Smooth muscle cell (in vitro differentiated cells): ENCODE data around the gene EBF4. TPM values are rescaled to one million over a fixed set of nuclear protein-coding genes. Genes with fewer than 3 reads are reported as not detected.

Experiments
- DNase-seq: peaks from one replicate; lab custom pipeline; 2025; ENCODE audit not compliant: unreplicated experiment; lab: John Stamatoyannopoulos, UW
- H2AFZ ChIP-seq: fragments of 200-600 bp; sonication (generic); 2 replicates; pipeline ENCODE4 v1.6.0; 2016; ENCODE audit warnings: antibody characterized with exemption, low read depth, mild to moderate bottlenecking
- H3F3A ChIP-seq: fragments of 200-600 bp; sonication (generic); 2 replicates; pipeline ENCODE4 v1.6.0; 2017; ENCODE audit warnings: antibody characterized with exemption, low read depth
- H3K27ac ChIP-seq: fragments of 200-600 bp; sonication (generic); 2 replicates; pipeline ENCODE4 v1.5.1; 2016; ENCODE audit warnings: low read depth, mild to moderate bottlenecking
- H3K27me3 ChIP-seq: fragments of 200-600 bp; sonication (generic); 2 replicates; pipeline ENCODE4 v1.6.1; 2016; ENCODE audit warnings: low read depth, mild to moderate bottlenecking
- H3K36me3 ChIP-seq: fragments of 200-600 bp; sonication (generic); 2 replicates; pipeline ENCODE4 v1.5.1; 2016; ENCODE audit warnings: low read depth
- H3K4me1 ChIP-seq: fragments of 200-600 bp; sonication (generic); 2 replicates; pipeline ENCODE4 v1.5.1; 2016; ENCODE audit warnings: low read depth
- H3K4me2 ChIP-seq: fragments of 200-600 bp; sonication (generic); 2 replicates; pipeline ENCODE4 v1.6.0; 2016; ENCODE audit warnings: mild to moderate bottlenecking
- H3K4me3 ChIP-seq: fragments of 200-600 bp; sonication (generic); 2 replicates; pipeline ENCODE4 v1.5.1; 2016; ENCODE audit warnings: mild to moderate bottlenecking
- H3K79me2 ChIP-seq: fragments of 200-600 bp; sonication (generic); 2 replicates; pipeline ENCODE4 v1.6.0; 2016; ENCODE audit warnings: low read depth, mild to moderate bottlenecking
- H3K9ac ChIP-seq: fragments of 200-600 bp; sonication (generic); 2 replicates; pipeline ENCODE4 v1.6.0; 2016; ENCODE audit warnings: low read depth
- H3K9me3 ChIP-seq: fragments of 200-600 bp; sonication (generic); replicated peaks from 2 replicates; pipeline ENCODE4 v1.5.1; 2016; ENCODE audit warnings: low read depth
- H4K20me1 ChIP-seq: fragments of 200-600 bp; sonication (generic); 2 replicates; pipeline ENCODE4 v1.6.0; 2016; ENCODE audit warnings: low read depth
- CTCF ChIP-seq: fragments of 200-600 bp; sonication (generic); IDR thresholded peaks from 2 replicates; pipeline ENCODE4 v1.5.1; 2017; ENCODE audit warnings: borderline replicate concordance, mild to moderate bottlenecking, antibody characterized with exemption; ENCODE audit not compliant: insufficient read depth, poor library complexity, severe bottlenecking
- WGBS: methylation state at CpG from one replicate; pipeline ENCODE4 v1.1.7; 2016; ENCODE audit warnings: low lambda C conversion rate; 5-methylcytosine and 5-hydroxymethylcytosine counted together
- polyA plus RNA-seq: library from polyadenylated mRNA; unstranded; fragments of >200 nt; fragmentation: Nextera tagmentation; extraction: Ambion mirVana; gene quantifications from 2 replicates; pipeline ENCODE4 v1.2.1, GENCODE V29; 2016
- total RNA-seq: library from RNA; depleted of rRNA; stranded (reverse); fragments of >200 nt; gene quantifications from 2 replicates; pipeline ENCODE4 v1.2.3, GENCODE V29; 2014

The EBF4 gene
- total and polyA plus RNA-seq, 2 experiments from 2014 or later, result 8.2 to 19.0 TPM

DNA sequence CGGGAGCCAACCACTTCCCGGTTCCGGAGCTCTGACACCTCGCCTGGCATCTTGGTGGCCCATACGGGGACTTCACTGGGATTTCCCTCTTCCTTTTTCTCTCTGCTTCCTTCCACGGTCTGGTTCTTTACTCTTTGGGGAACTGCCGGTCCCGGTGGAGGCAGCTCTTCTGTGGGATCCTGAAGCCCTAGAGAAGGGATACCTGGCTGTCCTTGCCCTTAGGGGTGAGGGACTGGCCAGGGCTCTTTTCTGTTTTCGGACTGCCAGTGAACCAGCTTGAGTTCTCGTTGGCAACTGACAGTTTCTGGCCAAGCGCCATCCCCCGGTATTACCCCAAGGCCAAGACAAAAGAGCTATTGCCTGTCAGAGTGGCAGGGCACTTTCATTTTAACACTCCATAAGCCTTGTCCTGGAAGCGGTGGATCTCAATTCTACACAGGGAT is 108.7 kb downstream of the EBF4 start:
- DNase-seq, result no peak
- Histone ChIP-seq H3K9ac (no peak overlapping the region), H3K9me3 (no peaks in the 10 kb centered on the region), H2AFZ (peak overlapping the region; percentile 78), H3K27me3 (peaks cover 47% of the 10 kb centered on the region), H3K27ac (no peak overlapping the region), H3K79me2 (no peaks in the 10 kb centered on the region), H3K4me2 (peak overlapping the region; percentile 87), H3K4me1 (peaks cover 13% of the 10 kb centered on the region), H4K20me1 (no peaks in the 10 kb centered on the region), H3F3A (no peaks in the 10 kb centered on the region), H3K4me3 (peak overlapping the region; percentile 64), H3K36me3 (no peaks in the 10 kb centered on the region)
- TF ChIP-seq CTCF, result no peak
- WGBS, result 17% methylated on average over 13 of the region's 13 CpGs

DNA sequence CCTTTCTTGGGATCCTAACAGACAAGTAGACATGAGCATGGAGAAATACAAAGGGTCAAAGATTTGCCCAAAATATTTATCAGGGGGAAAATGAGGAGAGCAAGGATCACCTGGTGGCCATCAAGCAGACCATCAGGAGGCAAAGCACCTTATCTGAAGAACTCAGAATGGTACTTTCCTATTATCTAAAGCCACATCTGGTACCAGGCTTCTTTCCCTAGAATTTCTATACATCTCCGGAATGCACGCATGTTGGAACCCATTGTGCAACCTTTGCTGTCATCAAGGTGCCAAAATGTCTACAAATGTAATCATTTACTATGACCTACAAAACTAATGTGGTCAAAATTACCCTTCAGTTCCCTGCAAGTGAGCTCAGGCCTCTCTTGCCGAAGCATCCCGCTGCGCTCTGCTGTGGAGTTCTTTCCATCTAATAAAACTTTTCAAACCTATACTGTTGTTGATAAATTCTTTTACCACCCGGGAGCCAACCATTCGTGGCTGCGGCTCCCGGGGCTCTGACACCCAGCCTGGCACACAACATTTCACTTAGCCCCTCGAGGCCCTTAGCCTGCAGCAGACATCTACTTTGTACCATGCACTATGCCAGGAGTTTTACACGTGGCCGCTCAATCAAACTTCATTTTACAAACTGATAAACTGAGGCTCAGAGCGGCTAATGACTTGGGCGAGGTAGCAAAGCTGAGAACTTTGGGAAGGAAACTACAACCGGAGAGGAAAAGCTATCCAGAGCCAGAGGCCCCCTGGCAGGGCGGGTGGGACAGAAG is 111.7 kb downstream of the EBF4 start:
- Histone ChIP-seq H3K27ac (no peak overlapping the region), H4K20me1 (no peaks in the 10 kb centered on the region), H3F3A (no peaks in the 10 kb centered on the region), H3K9me3 (no peaks in the 10 kb centered on the region), H2AFZ (peak overlapping the region; percentile 4), H3K27me3 (peaks cover 47% of the 10 kb centered on the region), H3K4me1 (peaks cover 12% of the 10 kb centered on the region), H3K79me2 (no peaks in the 10 kb centered on the region), H3K9ac (no peak overlapping the region), H3K4me3 (no peak overlapping the region), H3K4me2 (peak overlapping the region; percentile 54), H3K36me3 (no peaks in the 10 kb centered on the region)
- WGBS, result 63% methylated on average over 16 of the region's 16 CpGs
- DNase-seq, result no peak
- no peak for TF ChIP-seq CTCF

DNA sequence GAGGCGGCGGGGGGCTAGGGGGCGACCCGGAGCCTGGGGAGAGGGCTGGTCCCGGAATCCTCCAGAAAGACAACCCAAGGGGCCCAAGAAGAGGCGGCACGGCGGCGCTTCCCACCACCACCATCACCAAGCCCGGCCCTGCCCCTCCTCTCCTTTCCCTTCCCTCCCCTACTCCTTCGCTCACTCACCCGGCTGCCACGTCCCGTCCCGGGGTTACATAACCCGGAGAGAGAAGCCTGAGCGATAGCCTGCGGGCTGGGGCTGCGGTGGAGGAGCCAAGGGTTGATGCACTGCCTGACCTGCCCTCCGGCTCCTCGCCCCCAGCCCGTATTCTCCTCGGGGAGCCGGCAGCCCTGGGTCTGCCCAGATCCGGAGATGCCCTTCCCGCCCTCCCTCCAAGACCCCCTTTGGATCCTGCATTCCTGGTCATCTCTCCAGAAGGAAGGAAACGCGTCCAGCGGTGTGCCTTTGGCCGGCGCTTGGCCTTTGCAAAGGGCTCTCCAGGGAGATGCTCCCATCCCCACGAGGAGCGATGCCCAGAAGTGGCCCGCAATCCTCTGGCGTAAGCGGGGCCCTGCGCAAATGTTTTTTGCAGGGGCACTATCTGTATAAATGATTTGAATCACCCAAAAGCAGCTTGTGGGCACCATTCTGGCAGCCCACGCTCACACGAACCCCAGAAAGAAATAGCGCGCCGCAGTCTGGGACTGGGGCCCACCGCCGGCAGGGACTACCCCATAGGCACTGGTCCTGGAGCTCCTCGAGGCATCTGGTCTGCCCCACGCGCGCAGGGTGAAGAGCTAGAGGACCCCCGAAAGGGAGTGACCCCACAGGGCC is 112.5 kb downstream of the EBF4 start:
- no peak for DNase-seq
- Histone ChIP-seq H3K27me3 (peaks cover 47% of the 10 kb centered on the region), H2AFZ (peak overlapping the region; percentile 4)

More for the DNA sequence above, 112.5 kb downstream of the EBF4 start:
- Histone ChIP-seq H3K36me3 (no peaks in the 10 kb centered on the region), H3K4me2 (peak overlapping the region; percentile 54), H3K79me2 (no peaks in the 10 kb centered on the region), H3K27ac (no peak overlapping the region), H3K4me1 (peaks cover 6% of the 10 kb centered on the region), H4K20me1 (no peaks in the 10 kb centered on the region), H3K9ac (no peak overlapping the region), H3K4me3 (no peak overlapping the region), H3F3A (no peaks in the 10 kb centered on the region), H3K9me3 (no peaks in the 10 kb centered on the region)
- no peak for TF ChIP-seq CTCF
- 31% methylated on average over 47 of the region's 49 CpGs for WGBS
